Measurements from ENCODE around the gene DCTD. TPM values are rescaled to one million over a fixed set of nuclear protein-coding genes. Genes with fewer than 3 reads are reported as not detected.

DCTD gene
- total and polyA plus RNA-seq, 4 donors, result 36.9 to 52.9 (median 44.7) TPM

GRCh38 chr4:182894681-182895275 is 22.4 kb downstream of the DCTD start:
- Histone ChIP-seq H3K4me1 (ENCODE audit: control insufficient read depth in 4 of 4, insufficient read depth in 4 of 4, low read length in 3 of 4) (peaks cover 17 to 47% (median 43%) of the 10 kb centered on the region in 4 donors), H3K36me3 (ENCODE audit: control insufficient read depth in 4 of 4, insufficient read depth in 3 of 4, low read depth in 1 of 4, low read length in 3 of 4) (peaks cover 8 to 35% (median 29%) of the 10 kb centered on the region in 4 donors), H3K9me3 (ENCODE audit: control insufficient read depth in 4 of 4, low read length in 3 of 4) (no peaks in the 10 kb centered on the region), H3K27ac (ENCODE audit: low read depth in 1 of 2, low read length in 2 of 2) (no peak overlapping the region), H3K27me3 (ENCODE audit: control insufficient read depth in 4 of 4, insufficient read depth in 4 of 4, low read length in 3 of 4) (no peaks in the 10 kb centered on the region), H3K4me3 (ENCODE audit: low read depth in 1 of 3, low read length in 3 of 3) (no peak overlapping the region), H3K9ac (ENCODE audit: low read depth in 1 of 2, low read length in 2 of 2) (no peak overlapping the region)
- WGBS, result 97% methylated on average over 18 of the region's 18 CpGs
- TF ChIP-seq ATF3 (IDR thresholded peaks at IDR 0.05) (no peak), SP1 (IDR thresholded peaks at IDR 0.05) (no peak), HNF4A (conservative IDR thresholded peaks at IDR 0.05) (no peak), RXRA (IDR thresholded peaks at IDR 0.05) (no peak), REST (IDR thresholded peaks at IDR 0.05) (no peak), HNF4G (IDR thresholded peaks at IDR 0.05) (no peak), FOXA1 (IDR thresholded peaks at IDR 0.05) (no peak), EGR1 (IDR thresholded peaks at IDR 0.05; ENCODE audit: low read depth in 2 of 2) (no peak), JUND (IDR thresholded peaks at IDR 0.05) (no peak), YY1 (IDR thresholded peaks at IDR 0.05) (no peak), FOXA2 (IDR thresholded peaks at IDR 0.05) (no peak), ZBTB33 (IDR thresholded peaks at IDR 0.05) (no peak), TAF1 (conservative IDR thresholded peaks at IDR 0.05) (no peak), GABPA (IDR thresholded peaks at IDR 0.05 in 1 of 2, conservative IDR thresholded peaks at IDR 0.05 in 1 of 2) (no peak), NR2F2 (IDR thresholded peaks at IDR 0.05) (no peak), CTCF (IDR thresholded peaks at IDR 0.05; ENCODE audit: low read depth, low read length, missing input control) (no peak), MAX (IDR thresholded peaks at IDR 0.05) (no peak), RAD21 (IDR thresholded peaks at IDR 0.05) (no peak)
- no peak for DNase-seq (ENCODE audit: low spot score)

Measured in liver (tissue), 9 donors.